ENCODE data around the gene EGFL7.

The EGFL7 gene

GRCh38 chr9:136623016-136623841 is 39.5 kb upstream of the EGFL7 start:
- H3K4me1 ChIP-seq (ENCODE audit: control insufficient read depth, insufficient read depth, low read length), result no peaks in the 10 kb centered on the region
- H3K27ac ChIP-seq (ENCODE audit: extremely low read depth, low read depth, low read length), result no peak overlapping the region
- POLR2A ChIA-PET, result no interaction called here
- no peaks in the 10 kb centered on the region for H3K36me3 ChIP-seq (ENCODE audit: control insufficient read depth in 2 of 2, insufficient read depth in 1 of 2, low read length in 2 of 2)
- CTCF ChIA-PET, result interaction anchor here (0.5 to 9.3 kb wide), 5 partner anchors 11 to 769 kb away, joined by 3 to 360 read pairs (median 3); no protein-coding TSS in a partner anchor
- no peak for TF ChIP-seq SP2 (tag by site-specific recombination; IDR thresholded peaks at IDR 0.05)
- no peak for TF ChIP-seq ZNF140 (tag by site-specific recombination; IDR thresholded peaks at IDR 0.05)
- TF ChIP-seq ZNF792 (tag by site-specific recombination; IDR thresholded peaks at IDR 0.05), result 0 out of 2 replicates have a peak, but pooled peaks have one; percentile 56
- TF ChIP-seq, protein P1, sequence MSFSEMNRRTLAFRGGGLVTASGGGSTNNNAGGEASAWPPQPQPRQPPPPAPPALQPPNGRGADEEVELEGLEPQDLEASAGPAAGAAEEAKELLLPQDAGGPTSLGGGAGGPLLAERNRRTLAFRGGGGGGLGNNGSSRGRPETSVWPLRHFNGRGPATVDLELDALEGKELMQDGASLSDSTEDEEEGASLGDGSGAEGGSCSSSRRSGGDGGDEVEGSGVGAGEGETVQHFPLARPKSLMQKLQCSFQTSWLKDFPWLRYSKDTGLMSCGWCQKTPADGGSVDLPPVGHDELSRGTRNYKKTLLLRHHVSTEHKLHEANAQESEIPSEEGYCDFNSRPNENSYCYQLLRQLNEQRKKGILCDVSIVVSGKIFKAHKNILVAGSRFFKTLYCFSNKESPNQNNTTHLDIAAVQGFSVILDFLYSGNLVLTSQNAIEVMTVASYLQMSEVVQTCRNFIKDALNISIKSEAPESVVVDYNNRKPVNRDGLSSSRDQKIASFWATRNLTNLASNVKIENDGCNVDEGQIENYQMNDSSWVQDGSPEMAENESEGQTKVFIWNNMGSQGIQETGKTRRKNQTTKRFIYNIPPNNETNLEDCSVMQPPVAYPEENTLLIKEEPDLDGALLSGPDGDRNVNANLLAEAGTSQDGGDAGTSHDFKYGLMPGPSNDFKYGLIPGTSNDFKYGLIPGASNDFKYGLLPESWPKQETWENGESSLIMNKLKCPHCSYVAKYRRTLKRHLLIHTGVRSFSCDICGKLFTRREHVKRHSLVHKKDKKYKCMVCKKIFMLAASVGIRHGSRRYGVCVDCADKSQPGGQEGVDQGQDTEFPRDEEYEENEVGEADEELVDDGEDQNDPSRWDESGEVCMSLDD (tag by site-specific recombination; IDR thresholded peaks at IDR 0.05), result no peak
- no peak for TF ChIP-seq ZNF791 (tag by site-specific recombination; IDR thresholded peaks at IDR 0.05)
- TF ChIP-seq ZFHX2 (tag by site-specific recombination; conservative IDR thresholded peaks at IDR 0.05), result no peak
- TF ChIP-seq, protein P2, sequence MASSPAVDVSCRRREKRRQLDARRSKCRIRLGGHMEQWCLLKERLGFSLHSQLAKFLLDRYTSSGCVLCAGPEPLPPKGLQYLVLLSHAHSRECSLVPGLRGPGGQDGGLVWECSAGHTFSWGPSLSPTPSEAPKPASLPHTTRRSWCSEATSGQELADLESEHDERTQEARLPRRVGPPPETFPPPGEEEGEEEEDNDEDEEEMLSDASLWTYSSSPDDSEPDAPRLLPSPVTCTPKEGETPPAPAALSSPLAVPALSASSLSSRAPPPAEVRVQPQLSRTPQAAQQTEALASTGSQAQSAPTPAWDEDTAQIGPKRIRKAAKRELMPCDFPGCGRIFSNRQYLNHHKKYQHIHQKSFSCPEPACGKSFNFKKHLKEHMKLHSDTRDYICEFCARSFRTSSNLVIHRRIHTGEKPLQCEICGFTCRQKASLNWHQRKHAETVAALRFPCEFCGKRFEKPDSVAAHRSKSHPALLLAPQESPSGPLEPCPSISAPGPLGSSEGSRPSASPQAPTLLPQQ (tag by site-specific recombination; IDR thresholded peaks at IDR 0.05), result no peak
- H3K4me3 ChIP-seq (ENCODE audit: low read depth, low read length), result no peak overlapping the region
- no peaks in the 10 kb centered on the region for H3K9me3 ChIP-seq (ENCODE audit: control insufficient read depth, insufficient read depth, low read depth, low read length)

GRCh38 chr9:136623842-136624183 is 38.9 kb upstream of the EGFL7 start:
- CTCF ChIA-PET, result interaction anchor here (0.7 to 9.3 kb wide), 2 partner anchors 18 to 136 kb away, joined by 3 to 360 read pairs; no protein-coding TSS in a partner anchor
- H3K27ac ChIP-seq (ENCODE audit: extremely low read depth, low read depth, low read length), result no peak overlapping the region
- TF ChIP-seq MZF1 (tag by site-specific recombination; IDR thresholded peaks at IDR 0.05; ENCODE audit: borderline replicate concordance) (no peak), GLIS2 (tag by site-specific recombination; IDR thresholded peaks at IDR 0.05) (peak; percentile 38; the same call in 1 of the 2 replicates), PRDM1 (tag by site-specific recombination; IDR thresholded peaks at IDR 0.05) (no peak), ZNF426 (tag by site-specific recombination; IDR thresholded peaks at IDR 0.05) (no peak), REPIN1 (tag by site-specific recombination; IDR thresholded peaks at IDR 0.05; ENCODE audit: low read depth) (no peak), ZSCAN30 (tag by site-specific recombination; IDR thresholded peaks at IDR 0.05) (no peak), ZBTB8A (tag by site-specific recombination; IDR thresholded peaks at IDR 0.05) (peak; percentile 40; the same call in 1 of the 2 replicates), SP2 (tag by site-specific recombination; IDR thresholded peaks at IDR 0.05) (peak; percentile 11; the same call in 1 of the 2 replicates), GLI2 (tag by site-specific recombination; IDR thresholded peaks at IDR 0.05; ENCODE audit: borderline replicate concordance, low read depth) (no peak), GFI1B (tag by site-specific recombination; IDR thresholded peaks at IDR 0.05) (no peak), KLF10 (tag by site-specific recombination; IDR thresholded peaks at IDR 0.05) (no peak), KLF1 (tag by site-specific recombination; IDR thresholded peaks at IDR 0.05) (peak; percentile 35; the same call in 1 of the 2 replicates), PATZ1 (tag by site-specific recombination; IDR thresholded peaks at IDR 0.05) (peak; percentile 40), ZBTB11 (tag by site-specific recombination; conservative IDR thresholded peaks at IDR 0.05; ENCODE audit: low read depth) (no peak), ZNF10 (tag by site-specific recombination; IDR thresholded peaks at IDR 0.05) (no peak)

More at GRCh38 chr9:136623842-136624183, 38.9 kb upstream of the EGFL7 start:
- Histone ChIP-seq H3K9me3 (ENCODE audit: control insufficient read depth, insufficient read depth, low read depth, low read length) (no peaks in the 10 kb centered on the region), H3K36me3 (ENCODE audit: control insufficient read depth in 2 of 2, insufficient read depth in 1 of 2, low read length in 2 of 2) (no peaks in the 10 kb centered on the region), H3K4me3 (ENCODE audit: low read depth, low read length) (no peak overlapping the region), H3K4me1 (ENCODE audit: control insufficient read depth, insufficient read depth, low read length) (no peaks in the 10 kb centered on the region)
- POLR2A ChIA-PET, result interaction anchor here (0.6 to 1.9 kb wide), 2 partner anchors 66 to 135 kb away, joined by 4 to 6 read pairs; no protein-coding TSS in a partner anchor

All from HEK293 (cell line).